ENCODE data around the gene PPM1L. TPM values are rescaled to one million over a fixed set of nuclear protein-coding genes. Genes with fewer than 3 reads are reported as not detected.

PPM1L gene
- total RNA-seq, 1 donor from 2014 or later: 13.5 TPM

- ATAC-seq: no peak
- Histone ChIP-seq H3K27ac (no peak overlapping the region), H3K9me3 (no peaks in the 10 kb centered on the region), H3K4me3 (no peak overlapping the region), H3K4me1 (no peaks in the 10 kb centered on the region), H3K27me3 (no peaks in the 10 kb centered on the region), H3K36me3 (no peaks in the 10 kb centered on the region)
- TF ChIP-seq CTCF (IDR thresholded peaks at IDR 0.05): no peak
- no peak for DNase-seq
- intact Hi-C loops (cut with DNase I): no loop called here
These were observed 260.6 kb downstream of the PPM1L start for GRCh38 chr3:161016417-161017313.

DNA sequence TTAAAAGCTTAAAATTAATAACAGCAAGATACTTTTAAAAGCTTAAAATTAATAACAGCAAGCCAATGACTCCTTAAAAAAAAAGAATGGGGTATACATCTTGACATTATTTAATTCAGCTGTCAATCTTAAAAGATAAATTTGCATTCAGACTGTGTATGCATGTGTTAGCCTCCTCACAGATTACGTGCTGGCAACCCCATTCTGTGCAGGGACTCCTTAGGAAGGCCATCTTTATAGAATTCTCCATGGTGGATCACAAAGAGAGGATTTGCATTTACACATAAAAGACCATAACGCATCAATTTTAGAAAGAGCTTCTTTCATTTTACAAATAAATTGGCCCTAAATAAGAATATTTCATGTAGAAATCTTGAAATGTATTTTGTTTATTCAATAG lies 261.9 kb downstream of the PPM1L start:
- no peak for TF ChIP-seq CTCF (IDR thresholded peaks at IDR 0.05)
- no peak for ATAC-seq
- H3K4me1 ChIP-seq: no peaks in the 10 kb centered on the region
- H3K9me3 ChIP-seq: peaks cover 4% of the 10 kb centered on the region
- H3K27ac ChIP-seq: no peak overlapping the region
- no peaks in the 10 kb centered on the region for H3K27me3 ChIP-seq
- intact Hi-C loops (cut with DNase I): no loop called here
- no peaks in the 10 kb centered on the region for H3K36me3 ChIP-seq
- no peak for DNase-seq
- H3K4me3 ChIP-seq: no peak overlapping the region

- no peaks in the 10 kb centered on the region for H3K36me3 ChIP-seq
- H3K27me3 ChIP-seq: no peaks in the 10 kb centered on the region
- H3K9me3 ChIP-seq: peaks cover 10% of the 10 kb centered on the region
- ATAC-seq (no peak), DNase-seq (no peak)
- no peak overlapping the region for H3K27ac ChIP-seq
- TF ChIP-seq CTCF (IDR thresholded peaks at IDR 0.05): no peak
- no peaks in the 10 kb centered on the region for H3K4me1 ChIP-seq
- H3K4me3 ChIP-seq: no peak overlapping the region
- intact Hi-C loops (cut with DNase I): no loop called here
These were observed 264.2 kb downstream of the PPM1L start for GRCh38 chr3:161020256-161020655.

DNA sequence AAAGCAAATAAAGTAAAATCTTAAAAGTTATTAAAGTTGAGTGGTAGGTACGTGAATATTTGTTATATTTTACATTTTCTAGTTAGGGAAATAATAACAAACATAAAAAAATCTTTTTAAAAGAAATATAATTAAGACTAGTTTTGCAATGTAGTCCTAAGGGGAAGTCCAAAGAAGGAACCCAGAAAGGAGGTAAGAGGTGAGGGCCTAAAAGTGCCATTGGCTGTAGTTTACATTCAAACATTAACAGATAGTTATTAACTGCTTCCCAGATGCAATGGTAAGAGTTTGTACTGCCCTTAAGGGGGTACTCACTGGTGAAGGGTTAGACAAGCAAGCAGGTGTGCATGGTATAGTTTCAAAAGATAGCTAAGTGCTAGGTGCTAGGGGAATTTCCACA lies 269.9 kb downstream of the PPM1L start:
- no peak overlapping the region for H3K27ac ChIP-seq
- H3K9me3 ChIP-seq: peaks cover 10% of the 10 kb centered on the region
- no peak for TF ChIP-seq CTCF (IDR thresholded peaks at IDR 0.05)
- intact Hi-C loops (cut with DNase I): no loop called here
- no peak overlapping the region for H3K4me3 ChIP-seq
- peak; percentile 56 for ATAC-seq
- no peaks in the 10 kb centered on the region for H3K36me3 ChIP-seq
- no peaks in the 10 kb centered on the region for H3K27me3 ChIP-seq
- H3K4me1 ChIP-seq: no peaks in the 10 kb centered on the region
- no peak for DNase-seq

DNA sequence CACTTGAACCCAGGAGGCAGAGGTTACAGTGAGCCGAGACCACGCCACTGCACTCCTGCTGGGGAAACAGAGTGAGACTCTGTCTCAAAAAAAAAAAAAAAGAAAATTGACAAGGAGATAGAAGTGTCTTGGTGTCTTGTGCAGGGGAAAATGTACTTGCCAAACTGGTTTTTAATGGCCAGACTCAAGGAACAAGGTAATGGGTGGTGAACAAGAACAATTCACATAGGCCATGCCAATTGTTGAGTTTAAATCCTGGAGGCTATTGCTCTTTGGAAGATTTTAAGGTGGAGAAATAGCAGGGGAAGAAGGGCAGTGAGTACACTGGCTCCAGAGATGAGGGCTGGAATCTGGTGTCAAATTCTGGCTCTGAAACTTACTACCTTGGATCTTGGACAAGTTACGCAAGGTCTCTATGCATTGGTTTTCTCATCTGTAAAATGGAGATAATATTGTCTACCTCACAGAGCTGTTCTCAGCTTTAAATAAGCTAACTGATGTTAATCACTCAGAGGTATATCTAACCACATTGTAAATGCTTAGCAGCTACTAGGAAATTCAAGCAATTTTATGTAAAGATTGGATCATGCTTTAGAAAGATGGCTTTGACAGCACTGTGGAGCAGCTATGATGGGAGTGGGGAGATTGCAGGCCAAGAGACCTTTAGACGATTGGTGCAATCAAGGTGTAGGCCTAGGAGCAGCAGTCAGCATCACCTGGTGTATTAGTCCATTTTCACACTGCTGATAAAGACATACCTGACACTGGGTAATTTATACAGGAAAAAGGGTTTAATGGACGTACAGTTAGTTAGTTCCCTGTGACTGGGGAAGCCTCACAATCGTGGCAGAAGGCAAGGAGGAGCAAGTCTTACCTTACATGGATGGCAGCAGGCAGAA lies 270.8 kb downstream of the PPM1L start:
- H3K36me3 ChIP-seq: no peaks in the 10 kb centered on the region
- H3K4me3 ChIP-seq: no peak overlapping the region
- DNase-seq (no peak), ATAC-seq (no peak)
- H3K4me1 ChIP-seq: no peaks in the 10 kb centered on the region
- H3K27me3 ChIP-seq: no peaks in the 10 kb centered on the region
- intact Hi-C loops (cut with DNase I): no loop called here
- H3K9me3 ChIP-seq: peaks cover 10% of the 10 kb centered on the region
- H3K27ac ChIP-seq: no peak overlapping the region
- TF ChIP-seq CTCF (IDR thresholded peaks at IDR 0.05): no peak

All from upper lobe of right lung (tissue), 1 donor.